Measurements from ENCODE around the gene TANC1. TPM values are rescaled to one million over a fixed set of nuclear protein-coding genes. Genes with fewer than 3 reads are reported as not detected.

TANC1 gene
- total RNA-seq, 1 donor from 2014 or later = 61.9 TPM

DNA sequence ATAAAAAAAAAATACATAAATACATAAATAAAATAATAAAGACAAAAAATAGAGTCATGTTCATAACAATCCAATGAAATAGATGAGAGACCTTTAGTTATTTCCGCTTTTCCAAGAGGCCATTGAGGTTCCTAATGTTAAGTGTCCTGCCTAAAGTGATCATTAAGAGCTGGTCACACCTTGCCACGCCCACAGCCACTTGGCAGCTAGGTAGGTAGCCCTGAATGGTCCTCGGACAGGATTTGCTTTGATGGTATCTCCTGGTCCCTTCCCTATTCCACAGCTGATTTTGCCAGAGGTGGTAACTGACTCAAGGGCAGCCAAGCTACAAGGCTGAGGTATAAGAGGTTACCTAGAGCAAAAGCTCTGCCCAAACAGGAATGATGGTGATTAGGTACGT, 24.5 kb upstream of the TANC1 start:
- H3K9me3 ChIP-seq = no peaks in the 10 kb centered on the region
- H3K4me3 ChIP-seq = no peak overlapping the region
- no peak for TF ChIP-seq CTCF (IDR thresholded peaks at IDR 0.05)
- no peak for TF ChIP-seq POLR2A (IDR thresholded peaks at IDR 0.05)
- TF ChIP-seq POLR2AphosphoS5 (IDR thresholded peaks at IDR 0.05; ENCODE audit: insufficient read depth in 1 of 2, low read depth in 1 of 2) = no peak
- H3K36me3 ChIP-seq = no peaks in the 10 kb centered on the region
- intact Hi-C loops (cut with DNase I) = no loop called here
- no peaks in the 10 kb centered on the region for H3K27me3 ChIP-seq
- no peaks in the 10 kb centered on the region for H3K4me1 ChIP-seq
- no peak overlapping the region for H3K27ac ChIP-seq
- DNase-seq (ENCODE audit: extremely low spot score in 2 of 2) = no peak

- H3K9me3 ChIP-seq = no peaks in the 10 kb centered on the region
- H3K4me1 ChIP-seq = peaks cover 10% of the 10 kb centered on the region
- no peak overlapping the region for H3K4me3 ChIP-seq
- no peaks in the 10 kb centered on the region for H3K36me3 ChIP-seq
- DNase-seq (ENCODE audit: extremely low spot score in 2 of 2) = no peak
- intact Hi-C loops (cut with DNase I) = no loop called here
- TF ChIP-seq POLR2A (IDR thresholded peaks at IDR 0.05) (no peak), CTCF (IDR thresholded peaks at IDR 0.05) (no peak), POLR2AphosphoS5 (IDR thresholded peaks at IDR 0.05; ENCODE audit: insufficient read depth in 1 of 2, low read depth in 1 of 2) (no peak)
- H3K27ac ChIP-seq = no peak overlapping the region
- no peaks in the 10 kb centered on the region for H3K27me3 ChIP-seq
Observed at GRCh38 chr2:158948964-158949699, 19.3 kb upstream of the TANC1 start.

- DNase-seq (ENCODE audit: extremely low spot score in 2 of 2) = no peak
- intact Hi-C loops (cut with DNase I) = no loop called here
- no peaks in the 10 kb centered on the region for H3K36me3 ChIP-seq
- TF ChIP-seq POLR2A (IDR thresholded peaks at IDR 0.05) (no peak), POLR2AphosphoS5 (IDR thresholded peaks at IDR 0.05; ENCODE audit: insufficient read depth in 1 of 2, low read depth in 1 of 2) (no peak), CTCF (IDR thresholded peaks at IDR 0.05) (no peak)
- H3K4me1 ChIP-seq = peaks cover 16% of the 10 kb centered on the region
- no peaks in the 10 kb centered on the region for H3K9me3 ChIP-seq
- H3K4me3 ChIP-seq = no peak overlapping the region
- H3K27ac ChIP-seq = no peak overlapping the region
- no peaks in the 10 kb centered on the region for H3K27me3 ChIP-seq
Observed at GRCh38 chr2:158953454-158953853, 15.0 kb upstream of the TANC1 start.

- no peak overlapping the region for H3K27ac ChIP-seq
- TF ChIP-seq CTCF (IDR thresholded peaks at IDR 0.05) = no peak
- no peak for TF ChIP-seq POLR2A (IDR thresholded peaks at IDR 0.05)
- TF ChIP-seq POLR2AphosphoS5 (IDR thresholded peaks at IDR 0.05; ENCODE audit: insufficient read depth in 1 of 2, low read depth in 1 of 2) = no peak
- H3K4me3 ChIP-seq = no peak overlapping the region
- no peaks in the 10 kb centered on the region for H3K36me3 ChIP-seq
- H3K27me3 ChIP-seq = no peaks in the 10 kb centered on the region
- no peaks in the 10 kb centered on the region for H3K9me3 ChIP-seq
- intact Hi-C loops (cut with DNase I) = no loop called here
- peaks cover 16% of the 10 kb centered on the region for H3K4me1 ChIP-seq
- no peak for DNase-seq (ENCODE audit: extremely low spot score in 2 of 2)
Observed at GRCh38 chr2:158953926-158954763, 14.3 kb upstream of the TANC1 start.

Data from vagina (tissue), 2 donors.